H1 (cell line): ENCODE results near the gene NRXN3. TPM values are rescaled to one million over a fixed set of nuclear protein-coding genes. Genes with fewer than 3 reads are reported as not detected.

Experiments used
- BCL11A ChIP-seq, 2 experiments: IDR thresholded peaks; one replicate each; pipeline ENCODE4 v1.6.1; 2011; ENCODE audit warnings: low read depth in 2 of 2, low read length in 2 of 2, mild to moderate bottlenecking in 2 of 2
- CEBPB ChIP-seq: IDR thresholded peaks from 2 replicates; pipeline ENCODE4 v1.6.1; 2012; ENCODE audit warnings: low read depth, low read length
- EP300 ChIP-seq, 2 experiments: IDR thresholded peaks; 1 replicate in 1 of 2; 2 replicates in 1 of 2; pipeline ENCODE4 v1.6.1; 2011 to 2012; ENCODE audit warnings: low read depth in 2 of 2, low read length in 2 of 2, mild to moderate bottlenecking in 2 of 2, borderline replicate concordance in 1 of 2, inconsistent platforms in 1 of 2, moderate library complexity in 1 of 2
- KDM4A ChIP-seq: IDR thresholded peaks from one replicate; pipeline ENCODE4 v1.7.1; 2012; ENCODE audit warnings: low read depth, mild to moderate bottlenecking, moderate library complexity, low read length, inconsistent platforms; ENCODE audit not compliant: severe bottlenecking
- PHF8 ChIP-seq: fragments of 200-600 bp; sonication (generic); conservative IDR thresholded peaks from 2 replicates; pipeline ENCODE4 v1.7.1; 2012; ENCODE audit warnings: low read depth, mild to moderate bottlenecking, inconsistent platforms, low read length, moderate library complexity
- POLR2A ChIP-seq, 2 experiments: IDR thresholded peaks; 1 replicate in 1 of 2; 2 replicates in 1 of 2; pipeline ENCODE4 v1.6.1; 2011; ENCODE audit warnings: low read depth in 2 of 2, low read length in 2 of 2, mild to moderate bottlenecking in 2 of 2; ENCODE audit errors: control extremely low read depth in 1 of 2
- POLR2AphosphoS5 ChIP-seq: IDR thresholded peaks from 2 replicates; pipeline ENCODE4 v1.6.1; 2011; ENCODE audit warnings: low read depth, low read length
- POU5F1 ChIP-seq: IDR thresholded peaks from 2 replicates; pipeline ENCODE4 v1.6.1; 2011; ENCODE audit warnings: low read depth, mild to moderate bottlenecking, low read length, moderate library complexity
- SAP30 ChIP-seq: fragments of 300-600 bp; sonication (generic); IDR thresholded peaks from 2 replicates; pipeline ENCODE4 v1.7.1; 2012; ENCODE audit warnings: low read length, moderate library complexity, mild to moderate bottlenecking, inconsistent platforms; ENCODE audit not compliant: insufficient read depth, insufficient replicate concordance
- SIRT6 ChIP-seq: IDR thresholded peaks from one replicate; pipeline ENCODE4 v1.7.1; 2012; ENCODE audit warnings: low read length, inconsistent platforms
- SP2 ChIP-seq: IDR thresholded peaks from 2 replicates; pipeline ENCODE4 v1.6.1; 2012; ENCODE audit warnings: mild to moderate bottlenecking, low read length, inconsistent platforms
- SRF ChIP-seq: IDR thresholded peaks from 2 replicates; pipeline ENCODE4 v1.6.1; 2011; ENCODE audit warnings: mild to moderate bottlenecking, low read depth, low read length, moderate library complexity
- TAF1 ChIP-seq: IDR thresholded peaks from 2 replicates; pipeline ENCODE4 v1.6.1; 2011; ENCODE audit warnings: mild to moderate bottlenecking, low read depth, low read length
- TCF12 ChIP-seq: IDR thresholded peaks from 2 replicates; pipeline ENCODE4 v1.6.1; 2011; ENCODE audit warnings: low read depth, mild to moderate bottlenecking, low read length
- TEAD4 ChIP-seq: IDR thresholded peaks from 2 replicates; pipeline ENCODE4 v1.6.1; 2012; ENCODE audit warnings: low read depth, low read length, inconsistent platforms, mixed read lengths
- polyA plus RNA-seq, 7 experiments: library from polyadenylated mRNA; depleted of rRNA in 3 of 7; stranded (reverse) in 5 of 7; unstranded in 2 of 7; fragments of >200 nt in 5 of 7; fragments of 200-250 nt in 2 of 7; gene quantifications; 1 replicate in 5 of 7; 2 replicates in 1 of 7; 4 replicates in 1 of 7; pipeline versions ENCODE4 v1.2.1 to v1.2.3, GENCODE V29; 2011 to 2013; ENCODE audit warnings: missing spikeins in 2 of 7, mixed read lengths in 2 of 7
- total RNA-seq: library from RNA; stranded (reverse); fragmentation: NEBNext Ultra II Directional; extraction: Animal tissue kit (Norgen Biotek cat#: 25700); gene quantifications from 2 replicates; pipeline ENCODE4 v1.2.1, GENCODE V29; 2021
- TF ChIP-seq, protein P1 (sequence below): IDR thresholded peaks from 2 replicates; pipeline ENCODE4 v1.6.1; 2012; ENCODE audit warnings: low read length, inconsistent platforms
- TF ChIP-seq, protein P2 (sequence below): IDR thresholded peaks from 2 replicates; pipeline ENCODE4 v1.6.1; 2011; ENCODE audit warnings: low read length, improper control_type of control experiment
- TF ChIP-seq, protein P3 (sequence below), 3 experiments: IDR thresholded peaks; 1 replicate in 2 of 3; 2 replicates in 1 of 3; pipeline versions ENCODE4 v1.5.1 to v1.6.1; 2011; ENCODE audit warnings: low read length in 3 of 3, mild to moderate bottlenecking in 3 of 3, inconsistent platforms in 2 of 3, low read depth in 1 of 3, moderate library complexity in 1 of 3; ENCODE audit not compliant: insufficient read depth in 1 of 3; ENCODE audit errors: control extremely low read depth in 1 of 3
- TF ChIP-seq, protein P4 (sequence below): IDR thresholded peaks from 2 replicates; pipeline ENCODE4 v1.6.1; 2011; ENCODE audit warnings: low read depth, mild to moderate bottlenecking, low read length; ENCODE audit not compliant: insufficient read depth

NRXN3 gene
- total and polyA plus RNA-seq, 2 of the 8 experiments (the other 6 are each of a cell fraction or from before 2014, with no cell fraction given), result 2.6 to 4.1 TPM

DNA sequence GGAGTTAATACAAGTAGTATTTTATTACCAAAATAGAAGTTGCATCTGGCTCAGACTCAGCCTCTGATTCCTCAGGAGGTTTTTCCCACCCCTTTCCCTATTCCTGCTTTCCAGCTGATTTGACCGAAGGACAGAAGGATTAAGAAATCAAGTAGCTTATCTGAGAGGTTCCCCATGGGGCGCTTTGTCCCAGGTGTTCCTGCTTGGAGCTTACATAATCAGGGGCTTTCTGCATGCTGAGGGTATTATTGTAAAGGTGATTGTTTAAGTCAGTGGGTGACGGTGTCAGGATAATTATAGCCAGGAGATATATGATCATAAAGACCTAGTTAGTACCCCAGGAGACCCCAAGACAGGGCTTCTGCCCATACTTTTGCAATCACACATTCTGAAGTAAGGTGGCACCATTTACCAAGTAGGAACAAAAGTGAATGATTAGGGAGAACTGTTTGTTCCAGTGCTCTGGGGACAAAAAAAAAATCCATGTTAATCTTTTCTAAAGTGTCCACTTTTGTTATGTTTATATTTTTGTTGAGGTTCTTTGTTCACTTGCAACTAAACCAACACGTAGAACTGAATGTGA, 921.3 kb downstream of the NRXN3 start (continued):
- TF ChIP-seq, protein P1, sequence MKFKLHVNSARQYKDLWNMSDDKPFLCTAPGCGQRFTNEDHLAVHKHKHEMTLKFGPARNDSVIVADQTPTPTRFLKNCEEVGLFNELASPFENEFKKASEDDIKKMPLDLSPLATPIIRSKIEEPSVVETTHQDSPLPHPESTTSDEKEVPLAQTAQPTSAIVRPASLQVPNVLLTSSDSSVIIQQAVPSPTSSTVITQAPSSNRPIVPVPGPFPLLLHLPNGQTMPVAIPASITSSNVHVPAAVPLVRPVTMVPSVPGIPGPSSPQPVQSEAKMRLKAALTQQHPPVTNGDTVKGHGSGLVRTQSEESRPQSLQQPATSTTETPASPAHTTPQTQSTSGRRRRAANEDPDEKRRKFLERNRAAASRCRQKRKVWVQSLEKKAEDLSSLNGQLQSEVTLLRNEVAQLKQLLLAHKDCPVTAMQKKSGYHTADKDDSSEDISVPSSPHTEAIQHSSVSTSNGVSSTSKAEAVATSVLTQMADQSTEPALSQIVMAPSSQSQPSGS, result peak; percentile 82; the same call in 1 of the 2 replicates
- TF ChIP-seq EP300 (IDR thresholded peaks at IDR 0.05; ENCODE audit: borderline replicate concordance in 1 of 2, low read depth in 2 of 2, low read length in 2 of 2) (peak in 1 of 2 experiments; percentile 86; a peak in 1 of 3 replicates), PHF8 (no peak), SRF (0 out of 2 replicates have a peak, but pooled peaks have one; percentile 7), TAF1 (no peak), CEBPB (peak; percentile 54), SAP30 (no peak), SP2 (no peak), POLR2A (IDR thresholded peaks at IDR 0.05; ENCODE audit: control extremely low read depth in 1 of 2, low read depth in 2 of 2, low read length in 2 of 2) (no peak), TCF12 (peak; percentile 96), POLR2AphosphoS5 (peak; percentile 54; the same call in 1 of the 2 replicates), KDM4A (no peak), SIRT6 (no peak), POU5F1 (peak; percentile 30; the same call in 1 of the 2 replicates), TEAD4 (no peak), BCL11A (IDR thresholded peaks at IDR 0.05; ENCODE audit: low read depth in 2 of 2, low read length in 2 of 2) (peak; percentile 83 to 86)
- TF ChIP-seq, protein P2, sequence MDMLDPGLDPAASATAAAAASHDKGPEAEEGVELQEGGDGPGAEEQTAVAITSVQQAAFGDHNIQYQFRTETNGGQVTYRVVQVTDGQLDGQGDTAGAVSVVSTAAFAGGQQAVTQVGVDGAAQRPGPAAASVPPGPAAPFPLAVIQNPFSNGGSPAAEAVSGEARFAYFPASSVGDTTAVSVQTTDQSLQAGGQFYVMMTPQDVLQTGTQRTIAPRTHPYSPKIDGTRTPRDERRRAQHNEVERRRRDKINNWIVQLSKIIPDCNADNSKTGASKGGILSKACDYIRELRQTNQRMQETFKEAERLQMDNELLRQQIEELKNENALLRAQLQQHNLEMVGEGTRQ, result no peak
- TF ChIP-seq, protein P3, sequence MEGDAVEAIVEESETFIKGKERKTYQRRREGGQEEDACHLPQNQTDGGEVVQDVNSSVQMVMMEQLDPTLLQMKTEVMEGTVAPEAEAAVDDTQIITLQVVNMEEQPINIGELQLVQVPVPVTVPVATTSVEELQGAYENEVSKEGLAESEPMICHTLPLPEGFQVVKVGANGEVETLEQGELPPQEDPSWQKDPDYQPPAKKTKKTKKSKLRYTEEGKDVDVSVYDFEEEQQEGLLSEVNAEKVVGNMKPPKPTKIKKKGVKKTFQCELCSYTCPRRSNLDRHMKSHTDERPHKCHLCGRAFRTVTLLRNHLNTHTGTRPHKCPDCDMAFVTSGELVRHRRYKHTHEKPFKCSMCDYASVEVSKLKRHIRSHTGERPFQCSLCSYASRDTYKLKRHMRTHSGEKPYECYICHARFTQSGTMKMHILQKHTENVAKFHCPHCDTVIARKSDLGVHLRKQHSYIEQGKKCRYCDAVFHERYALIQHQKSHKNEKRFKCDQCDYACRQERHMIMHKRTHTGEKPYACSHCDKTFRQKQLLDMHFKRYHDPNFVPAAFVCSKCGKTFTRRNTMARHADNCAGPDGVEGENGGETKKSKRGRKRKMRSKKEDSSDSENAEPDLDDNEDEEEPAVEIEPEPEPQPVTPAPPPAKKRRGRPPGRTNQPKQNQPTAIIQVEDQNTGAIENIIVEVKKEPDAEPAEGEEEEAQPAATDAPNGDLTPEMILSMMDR (IDR thresholded peaks at IDR 0.05; ENCODE audit: control extremely low read depth in 1 of 3, insufficient read depth in 1 of 3, low read depth in 1 of 3, low read length in 3 of 3), result peak in 2 of 3 experiments; percentile 31 to 40; a peak in 2 of 4 replicates
- TF ChIP-seq, protein P4, sequence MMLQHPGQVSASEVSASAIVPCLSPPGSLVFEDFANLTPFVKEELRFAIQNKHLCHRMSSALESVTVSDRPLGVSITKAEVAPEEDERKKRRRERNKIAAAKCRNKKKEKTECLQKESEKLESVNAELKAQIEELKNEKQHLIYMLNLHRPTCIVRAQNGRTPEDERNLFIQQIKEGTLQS, result no peak
